C4-2B (cell line): ENCODE data around the gene LRRC49.
"Not testable (repeated sequence)": the region's sequence is repeated elsewhere in the genome, so short reads cannot be mapped to it uniquely, and the experiment has no call there.

Experiments used
- H3K27ac ChIP-seq: fragments of 450-650 bp; 2 replicates; pipeline ENCODE4 v1.5.1; 2017
- ZFX ChIP-seq: fragments of 450-650 bp; IDR thresholded peaks from 2 replicates; pipeline ENCODE4 v1.6.1; 2017
- TF ChIP-seq, protein P1 (sequence below): fragments of 450-650 bp; conservative IDR thresholded peaks from 2 replicates; pipeline ENCODE4 v1.5.1; 2017; ENCODE audit warnings: mild to moderate bottlenecking

LRRC49 gene

DNA sequence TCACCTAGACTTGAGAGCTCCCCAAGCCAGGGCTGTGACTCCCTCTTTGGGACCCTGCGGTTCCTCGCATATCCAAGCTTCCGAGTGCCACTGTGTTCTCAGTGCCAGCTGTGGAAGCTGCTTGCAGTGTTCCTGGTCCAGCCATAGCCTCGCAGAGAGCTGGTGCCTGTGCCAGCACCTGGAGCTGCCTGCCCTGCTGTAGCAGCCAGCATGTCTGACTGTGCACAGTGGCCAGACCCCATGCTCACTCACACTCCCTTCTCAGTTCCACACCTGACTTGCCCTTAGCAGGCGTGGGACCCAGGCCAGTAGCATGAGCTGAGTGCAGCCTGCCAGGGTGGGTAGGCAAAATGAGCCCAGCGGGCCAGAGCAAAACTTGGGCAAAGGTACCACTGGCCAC lies 25.3 kb downstream of the LRRC49 start:
- TF ChIP-seq, protein P1, sequence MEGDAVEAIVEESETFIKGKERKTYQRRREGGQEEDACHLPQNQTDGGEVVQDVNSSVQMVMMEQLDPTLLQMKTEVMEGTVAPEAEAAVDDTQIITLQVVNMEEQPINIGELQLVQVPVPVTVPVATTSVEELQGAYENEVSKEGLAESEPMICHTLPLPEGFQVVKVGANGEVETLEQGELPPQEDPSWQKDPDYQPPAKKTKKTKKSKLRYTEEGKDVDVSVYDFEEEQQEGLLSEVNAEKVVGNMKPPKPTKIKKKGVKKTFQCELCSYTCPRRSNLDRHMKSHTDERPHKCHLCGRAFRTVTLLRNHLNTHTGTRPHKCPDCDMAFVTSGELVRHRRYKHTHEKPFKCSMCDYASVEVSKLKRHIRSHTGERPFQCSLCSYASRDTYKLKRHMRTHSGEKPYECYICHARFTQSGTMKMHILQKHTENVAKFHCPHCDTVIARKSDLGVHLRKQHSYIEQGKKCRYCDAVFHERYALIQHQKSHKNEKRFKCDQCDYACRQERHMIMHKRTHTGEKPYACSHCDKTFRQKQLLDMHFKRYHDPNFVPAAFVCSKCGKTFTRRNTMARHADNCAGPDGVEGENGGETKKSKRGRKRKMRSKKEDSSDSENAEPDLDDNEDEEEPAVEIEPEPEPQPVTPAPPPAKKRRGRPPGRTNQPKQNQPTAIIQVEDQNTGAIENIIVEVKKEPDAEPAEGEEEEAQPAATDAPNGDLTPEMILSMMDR = no peak
- TF ChIP-seq ZFX = no peak
- no peak overlapping the region for H3K27ac ChIP-seq

DNA sequence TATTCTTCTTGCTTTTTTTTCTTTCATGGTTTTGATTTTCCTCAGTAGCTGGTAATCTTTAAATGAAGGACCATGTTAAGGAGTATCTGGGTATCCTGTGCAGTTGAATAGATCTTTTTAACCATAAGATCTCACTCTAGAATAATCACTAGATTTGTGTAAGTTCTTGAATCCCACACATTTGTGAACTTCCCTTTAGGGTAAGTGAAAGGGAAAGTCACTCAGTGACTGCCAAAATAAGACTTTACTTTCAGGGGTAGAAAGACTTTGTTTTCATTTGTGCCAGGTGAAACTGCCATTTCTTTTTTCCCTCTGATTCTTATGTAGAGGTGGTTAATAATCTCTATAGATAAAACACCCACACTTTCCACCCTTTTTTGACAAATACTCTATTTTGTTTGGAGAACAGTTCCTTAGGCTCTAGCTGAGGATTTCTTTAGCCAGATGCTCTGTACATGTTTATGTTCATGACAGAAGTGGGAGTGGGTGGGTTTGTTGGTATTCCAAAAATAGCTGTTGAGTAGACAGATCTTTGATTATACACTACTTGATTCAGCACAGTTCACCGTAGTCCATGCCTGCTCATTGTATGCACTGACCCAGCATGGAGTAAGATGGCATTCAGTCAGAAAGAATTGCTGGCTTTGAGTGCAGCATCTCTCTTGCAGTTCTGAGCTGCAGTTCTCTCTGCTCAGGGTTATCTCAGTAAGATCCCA lies 28.5 kb downstream of the LRRC49 start:
- H3K27ac ChIP-seq = no peak overlapping the region
- TF ChIP-seq, protein P1 = no peak
- no peak for TF ChIP-seq ZFX

DNA sequence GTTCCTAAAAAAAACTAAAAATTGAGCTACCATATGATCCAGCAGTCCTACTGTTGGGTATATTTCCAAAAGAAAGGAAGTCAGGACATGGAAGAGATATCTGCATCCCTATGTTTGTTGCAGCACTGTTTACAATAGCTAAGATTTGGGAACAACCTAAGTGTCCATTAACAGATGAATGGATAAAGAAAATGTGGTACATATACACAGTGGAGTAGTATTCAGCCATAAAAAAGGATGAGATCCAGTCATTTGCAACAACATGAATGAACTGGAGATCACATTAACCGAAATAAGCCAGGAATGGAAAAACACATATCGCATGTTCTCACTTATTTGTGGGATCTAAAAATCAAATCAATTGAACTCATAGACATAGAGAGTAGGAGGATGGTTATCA lies 29.5 kb downstream of the LRRC49 start:
- H3K27ac ChIP-seq = no peak overlapping the region
- no peak for TF ChIP-seq ZFX
- TF ChIP-seq, protein P1 = no peak

DNA sequence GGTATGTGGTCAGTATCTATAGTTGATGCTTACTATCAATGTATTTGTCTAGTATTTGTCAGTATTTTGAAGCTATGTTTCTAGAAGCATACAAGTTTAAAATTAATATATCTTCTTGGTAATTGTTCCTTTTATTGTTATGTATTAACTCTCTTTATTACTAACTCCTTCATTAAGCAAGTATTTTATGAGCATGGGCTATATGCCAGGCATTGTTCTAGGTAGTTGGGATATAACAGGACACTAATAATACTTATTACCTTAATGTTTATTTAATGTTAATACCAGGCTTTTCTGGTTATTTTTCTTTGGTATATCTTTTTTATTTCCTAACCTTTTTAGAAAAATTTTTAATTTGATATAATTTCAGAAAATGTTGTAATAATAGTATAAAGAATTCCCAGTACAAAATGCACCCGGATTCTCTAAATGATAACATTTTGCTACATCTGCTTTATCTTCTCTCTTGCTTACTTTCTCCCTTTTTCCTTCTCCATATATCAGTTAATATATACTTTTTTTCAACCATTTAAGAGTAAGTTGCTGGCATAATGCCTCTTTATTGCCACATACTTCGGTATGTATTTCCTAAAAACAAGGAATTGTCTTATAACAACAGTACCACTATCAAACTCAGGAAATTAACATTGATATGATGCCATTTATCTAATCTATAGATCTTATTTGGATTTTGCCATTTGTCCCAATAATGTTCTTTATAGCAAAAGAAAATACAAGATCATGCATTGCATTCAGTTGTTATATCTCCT lies 30.9 kb downstream of the LRRC49 start:
- H3K27ac ChIP-seq = no peak overlapping the region
- TF ChIP-seq ZFX = no peak
- TF ChIP-seq, protein P1 = no peak

DNA sequence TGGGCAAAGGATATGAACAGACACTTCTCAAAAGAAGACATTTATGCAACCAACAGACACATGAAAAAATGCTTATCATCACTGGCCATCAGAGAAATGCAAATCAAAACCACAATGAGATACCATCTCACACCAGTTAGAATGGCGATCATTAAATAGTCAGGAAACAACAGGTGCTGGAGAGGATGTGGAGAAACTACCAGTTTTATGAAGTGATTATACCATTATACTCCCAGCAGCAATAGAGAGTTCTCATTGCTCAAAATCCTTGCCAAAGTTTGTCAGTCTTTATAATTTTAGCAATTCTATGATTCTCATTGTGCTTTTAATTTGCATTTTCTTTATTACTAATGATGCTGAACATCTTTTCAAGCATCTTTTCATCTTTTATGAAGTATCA lies 34.3 kb downstream of the LRRC49 start:
- not testable (repeated sequence) for H3K27ac ChIP-seq

DNA sequence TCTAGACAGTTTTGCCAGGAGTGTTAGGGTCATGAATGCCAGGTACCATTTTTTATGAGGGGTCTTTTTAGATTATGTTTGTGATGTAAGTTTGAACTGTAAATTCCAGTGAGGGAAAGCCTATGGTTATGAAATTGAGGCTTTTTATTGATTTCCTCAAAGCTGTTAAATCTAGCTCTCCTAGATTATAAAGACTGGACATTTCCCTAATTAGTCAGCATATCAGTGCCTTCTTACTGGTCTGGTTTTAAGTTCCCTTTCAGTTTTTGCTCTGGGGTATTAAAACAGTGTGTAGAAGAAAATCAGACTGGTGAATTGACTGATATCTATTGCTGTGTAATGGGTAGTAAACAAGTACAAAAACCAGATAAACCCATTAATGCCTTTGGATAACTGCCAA lies 39.2 kb downstream of the LRRC49 start:
- TF ChIP-seq, protein P1 = no peak
- TF ChIP-seq ZFX = no peak
- H3K27ac ChIP-seq = no peak overlapping the region

DNA sequence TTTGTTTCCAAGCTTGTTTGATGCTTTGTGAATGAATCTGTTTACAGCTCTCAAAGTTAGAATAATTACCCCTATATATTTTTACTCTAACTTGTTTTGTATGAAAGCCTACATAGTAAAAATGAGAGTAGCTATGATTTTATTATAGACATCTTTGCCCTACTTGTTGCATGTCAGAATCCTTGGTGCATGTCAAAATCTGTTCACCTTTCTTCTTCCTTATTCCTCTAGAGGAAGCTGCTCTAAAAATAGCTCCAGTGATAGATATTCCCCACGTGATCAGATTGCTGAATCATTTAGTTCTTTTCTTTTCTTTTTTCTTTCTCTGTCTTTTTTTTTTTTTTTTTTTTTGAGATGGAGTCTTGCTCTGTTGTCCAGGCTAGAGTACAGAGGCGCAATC lies 39.8 kb downstream of the LRRC49 start:
- TF ChIP-seq, protein P1 = no peak
- no peak for TF ChIP-seq ZFX
- no peak overlapping the region for H3K27ac ChIP-seq
